ENCODE data around the gene CCDC33.

GRCh38 chr15:74211656-74212055 is 24.5 kb upstream of the CCDC33 start:
- no peak for TF ChIP-seq CTCF (IDR thresholded peaks at IDR 0.05)
- no peak for TF ChIP-seq REST (IDR thresholded peaks at IDR 0.05; ENCODE audit: insufficient read depth in 1 of 2, low read depth in 2 of 2, low read length in 1 of 2)
- TF ChIP-seq POLR2AphosphoS5 (IDR thresholded peaks at IDR 0.05; ENCODE audit: low read depth, low read length) = no peak
- no peak for TF ChIP-seq TCF7L2 (IDR thresholded peaks at IDR 0.05; ENCODE audit: low read depth, low read length)
- no peak for TF ChIP-seq SIN3A (IDR thresholded peaks at IDR 0.05; ENCODE audit: borderline replicate concordance, insufficient read depth, low read depth, low read length)

Data from Panc1 (cell line).